SK-N-SH (cell line): ENCODE data around the gene KLHL17.
A peak's percentile ranks its signal among the peaks of the same experiment; 100 is the strongest.

ENCODE experiments used
- CHD2 ChIP-seq: fragments of 150-350 bp; IDR thresholded peaks from 2 replicates; pipeline ENCODE4 v1.6.1; 2018; ENCODE audit warnings: low read length; ENCODE audit not compliant: partially characterized antibody
- CTCF ChIP-seq: fragments of 200-600 bp; sonication (generic); IDR thresholded peaks from 2 replicates; pipeline ENCODE4 v1.6.1; 2017; ENCODE audit warnings: antibody characterized with exemption, mild to moderate bottlenecking, moderate library complexity
- EP300 ChIP-seq, 2 experiments: IDR thresholded peaks; 2 replicates each; pipeline versions ENCODE4 v1.4.0 to v1.6.1; 2012; ENCODE audit warnings: borderline replicate concordance in 1 of 2, low read depth in 1 of 2, low read length in 1 of 2
- MAX ChIP-seq: IDR thresholded peaks from 2 replicates; pipeline ENCODE4 v1.4.0; 2012; ENCODE audit warnings: low read depth
- NFIC ChIP-seq: IDR thresholded peaks from 2 replicates; pipeline ENCODE4 v1.4.0; 2012; ENCODE audit warnings: borderline replicate concordance
- PBX3 ChIP-seq: IDR thresholded peaks from 2 replicates; pipeline ENCODE4; 2012
- POLR2AphosphoS5 ChIP-seq: IDR thresholded peaks from 2 replicates; pipeline ENCODE4 v1.6.1; 2012; ENCODE audit warnings: low read depth, low read length
- RAD21 ChIP-seq: IDR thresholded peaks from 2 replicates; pipeline ENCODE4 v1.6.1; 2012; ENCODE audit warnings: mild to moderate bottlenecking, low read length
- RCOR1 ChIP-seq: fragments of 150-350 bp; IDR thresholded peaks from 2 replicates; pipeline ENCODE4 v1.6.1; 2017; ENCODE audit warnings: antibody characterized with exemption, low read length
- REST ChIP-seq: IDR thresholded peaks from 2 replicates; pipeline ENCODE4 v1.6.1; 2012; ENCODE audit warnings: mild to moderate bottlenecking, low read depth, low read length, moderate library complexity
- RFX5 ChIP-seq: IDR thresholded peaks from 2 replicates; pipeline ENCODE4 v1.6.1; 2012; ENCODE audit warnings: mild to moderate bottlenecking, improper control_type of control experiment, low read length
- SMC3 ChIP-seq: IDR thresholded peaks from 2 replicates; pipeline ENCODE4 v1.6.1; 2012; ENCODE audit warnings: low read depth, low read length, improper control_type of control experiment
- USF2 ChIP-seq: fragments of 150-350 bp; IDR thresholded peaks from 2 replicates; pipeline ENCODE4 v1.6.1; 2017; ENCODE audit warnings: antibody characterized with exemption, low read length, low read depth, borderline replicate concordance

GRCh38 chr1:924656-925560, 35.5 kb upstream of the KLHL17 start:
- peak; percentile 25; the same call in 1 of the 2 replicates for TF ChIP-seq CTCF
- no peak for TF ChIP-seq EP300 (IDR thresholded peaks at IDR 0.05; ENCODE audit: borderline replicate concordance in 1 of 2, low read depth in 1 of 2, low read length in 1 of 2)
- no peak for TF ChIP-seq REST
- TF ChIP-seq RFX5, result no peak
- TF ChIP-seq POLR2AphosphoS5, result no peak
- no peak for TF ChIP-seq PBX3
- no peak for TF ChIP-seq SMC3
- TF ChIP-seq MAX, result no peak
- no peak for TF ChIP-seq CHD2
- TF ChIP-seq RAD21, result no peak
- no peak for TF ChIP-seq USF2
- no peak for TF ChIP-seq RCOR1
- no peak for TF ChIP-seq NFIC
